COR-L47 (cell line): ENCODE measurements around the gene HMSD.

Source experiments
- DNase-seq: peaks from one replicate; lab custom pipeline; 2025; lab: John Stamatoyannopoulos, UW

The HMSD gene

DNA sequence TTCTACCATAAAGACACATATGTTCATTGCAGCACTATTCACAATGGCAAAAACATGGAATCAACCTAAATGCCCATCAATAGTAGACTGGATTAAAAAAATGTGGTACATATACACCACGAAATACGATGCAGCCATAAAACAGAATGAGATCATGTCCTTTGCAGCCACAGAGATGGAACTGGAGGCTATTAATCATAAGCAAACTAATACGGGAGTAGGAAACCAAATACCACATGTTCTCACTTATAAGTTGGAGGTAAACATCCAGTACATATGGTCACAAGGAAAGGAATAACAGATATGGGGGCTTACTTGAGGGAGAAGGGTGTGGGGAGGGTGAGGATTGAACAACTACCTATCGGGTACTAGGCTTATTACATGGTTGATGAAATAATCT is 7.7 kb downstream of the HMSD start:
- DNase-seq, result no peak

- no peak for DNase-seq
These were observed 11.8 kb downstream of the HMSD start for GRCh38 chr18:63960891-63961290.

DNA sequence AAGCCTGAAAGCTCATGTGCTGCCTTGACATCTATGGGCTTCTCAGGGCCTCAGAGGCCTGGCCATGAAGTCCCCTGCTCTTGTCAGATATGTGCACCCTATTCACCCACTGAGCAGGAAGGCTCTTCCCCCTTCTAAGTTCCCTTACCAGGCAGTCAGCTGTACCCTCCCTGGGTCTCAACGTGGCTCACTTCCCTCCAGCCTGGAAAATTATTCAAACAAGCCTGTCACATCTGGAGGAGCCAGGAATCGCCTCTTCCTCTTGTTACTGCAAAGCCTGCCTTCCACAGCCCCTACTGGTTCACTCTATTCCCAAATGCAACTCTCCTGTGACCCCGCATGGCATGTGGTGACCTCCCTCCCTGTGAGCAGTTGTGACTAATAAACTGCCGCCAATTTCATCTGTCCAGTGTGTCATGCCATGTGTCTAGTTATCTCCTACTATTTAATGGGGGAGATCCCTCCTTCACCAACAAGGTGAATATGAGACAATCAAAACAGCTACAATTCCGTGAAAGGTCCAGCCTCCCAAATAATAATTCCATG is 12.4 kb downstream of the HMSD start:
- no peak for DNase-seq

DNA sequence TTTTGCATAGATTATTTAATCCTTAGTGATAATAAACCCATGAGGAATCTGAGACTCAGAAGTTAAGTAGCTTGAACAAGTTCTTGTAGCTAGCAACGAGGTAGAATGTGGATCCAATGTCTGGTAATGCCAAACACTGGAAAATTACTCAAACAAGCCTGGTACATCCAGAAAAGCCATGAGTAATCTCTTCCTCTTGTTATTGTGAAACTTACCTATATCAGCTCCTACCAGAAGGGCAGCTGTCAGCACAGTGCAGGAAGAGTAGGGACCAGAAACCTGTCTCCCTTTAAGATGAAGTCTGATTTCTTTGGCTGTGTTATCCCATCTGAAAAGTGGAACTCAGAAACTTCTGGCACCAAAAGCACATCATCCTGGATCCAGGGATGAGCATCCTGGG is 13.0 kb downstream of the HMSD start:
- no peak for DNase-seq

GRCh38 chr18:63963615-63964256 is 14.6 kb downstream of the HMSD start:
- peak; percentile 57 for DNase-seq

GRCh38 chr18:63964908-63965307 is 15.8 kb downstream of the HMSD start:
- DNase-seq, result no peak

GRCh38 chr18:63965716-63966330 is 16.7 kb downstream of the HMSD start:
- DNase-seq, result no peak

DNA sequence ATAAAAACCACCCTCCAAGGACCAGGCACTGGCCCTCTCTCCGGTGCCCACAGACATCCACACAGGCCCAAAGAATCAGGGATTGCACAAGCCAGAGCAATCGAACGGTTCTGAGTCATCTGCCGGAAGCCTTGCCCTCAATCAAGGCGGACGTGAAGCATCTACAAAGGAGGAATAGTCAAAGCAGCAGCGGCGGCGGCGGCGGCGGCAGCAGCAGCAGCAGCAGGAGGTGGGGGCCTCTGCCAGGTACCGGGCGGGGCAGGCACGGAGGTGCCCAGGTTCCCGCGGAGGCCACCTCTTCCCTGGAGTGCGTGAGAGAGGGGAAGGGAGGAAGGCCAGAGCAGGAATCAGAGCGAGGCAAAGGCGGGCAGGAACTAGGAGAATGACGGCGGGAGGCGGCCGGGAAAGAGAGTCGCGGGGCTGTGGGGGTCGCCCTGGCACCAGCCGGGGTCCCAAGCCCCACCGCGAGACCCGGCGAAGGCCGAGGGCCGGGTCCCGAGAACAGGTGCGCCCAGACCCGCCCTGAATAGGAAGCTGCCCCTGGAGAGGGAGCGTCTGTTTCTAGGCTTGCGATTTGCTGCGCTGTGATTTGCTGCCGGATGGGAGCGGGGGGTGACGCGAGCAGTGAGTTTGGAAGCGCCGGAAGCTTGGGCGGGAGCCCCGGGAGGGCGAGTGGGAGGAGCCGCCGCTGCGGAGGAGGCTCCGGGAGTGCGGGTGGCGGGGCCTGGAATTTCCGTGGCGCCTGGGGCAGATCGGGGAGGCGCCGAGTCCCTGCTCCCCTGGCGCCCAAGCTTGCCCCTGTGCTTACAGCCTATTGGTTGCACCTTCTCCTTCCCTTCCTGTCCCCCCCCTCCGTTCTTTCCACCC is 21.1 kb downstream of the HMSD start, which contains the start of gene SERPINB8:
TSS of gene SERPINB8 (plus strand) at position 140 of the 867 bp plus-strand sequence. CDS start 8,228 bp downstream, outside the sequence.
- DNase-seq, result peak; percentile 99

GRCh38 chr18:63970809-63971205 is 21.7 kb downstream of the HMSD start:
- DNase-seq, result peak; percentile 78

- peak; percentile 25 for DNase-seq
These were observed 22.4 kb downstream of the HMSD start for GRCh38 chr18:63971320-63972001.

DNA sequence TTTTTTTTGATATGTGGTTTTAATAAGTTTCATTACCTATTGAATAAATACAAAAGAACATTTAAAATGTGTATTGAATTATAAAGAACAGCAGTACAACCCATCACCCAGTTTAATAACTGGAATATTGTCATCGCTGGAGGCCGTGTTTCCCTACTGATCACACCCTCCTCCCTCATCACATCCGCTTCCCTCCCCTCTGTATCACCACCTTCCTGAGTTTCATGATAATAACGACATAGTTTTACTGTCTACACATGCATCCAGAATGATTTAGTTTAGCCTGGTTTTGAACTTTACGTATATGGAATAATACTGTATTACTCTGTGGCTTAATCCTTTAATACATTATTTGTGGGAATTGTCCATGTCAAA is 22.9 kb downstream of the HMSD start:
- DNase-seq, result no peak

GRCh38 chr18:63974991-63975390 is 25.9 kb downstream of the HMSD start:
- peak; percentile 19 for DNase-seq

- no peak for DNase-seq
These were observed 26.5 kb downstream of the HMSD start for GRCh38 chr18:63975628-63976027.

DNA sequence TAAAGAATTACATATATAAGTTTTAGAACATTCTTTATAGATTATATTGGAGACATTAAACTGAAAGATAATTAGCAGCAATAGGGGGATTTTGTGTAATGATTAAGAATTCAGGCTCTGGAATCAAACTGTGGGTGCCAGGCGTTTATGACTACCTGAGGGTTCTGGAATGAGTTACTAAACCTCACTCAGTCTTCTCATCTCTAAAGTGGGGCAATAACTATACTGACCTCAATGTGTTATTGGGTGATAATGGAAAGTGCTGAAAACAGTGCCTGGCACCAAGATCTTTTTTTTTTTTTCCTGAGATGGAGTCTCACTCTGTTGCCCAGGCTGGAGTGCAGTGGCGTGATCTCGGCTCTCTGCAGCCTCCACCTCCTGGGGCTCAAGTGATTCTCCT is 27.9 kb downstream of the HMSD start:
- no peak for DNase-seq

DNA sequence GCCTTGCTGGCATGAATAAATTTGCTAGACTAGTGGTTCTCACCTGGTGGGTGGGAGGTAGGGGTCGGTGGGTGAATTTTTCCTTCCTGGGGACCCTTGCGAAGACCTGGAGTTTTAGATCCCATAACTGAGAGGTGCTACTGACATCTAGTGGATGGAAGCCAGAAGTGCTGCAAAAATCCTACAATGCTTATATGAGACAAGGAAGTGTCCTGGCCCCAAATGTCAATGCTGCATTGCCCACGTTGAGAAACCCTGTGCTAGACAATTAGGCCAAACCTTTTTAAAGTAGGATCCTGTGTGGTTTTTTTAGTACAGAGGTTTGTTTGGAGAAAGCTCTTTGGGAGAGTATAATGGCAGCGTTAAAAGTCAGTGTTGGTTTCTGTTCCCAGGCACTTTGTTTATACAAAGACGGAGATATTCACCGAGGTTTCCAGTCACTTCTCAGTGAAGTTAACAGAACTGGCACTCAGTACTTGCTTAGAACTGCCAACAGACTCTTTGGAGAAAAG is 30.4 kb downstream of the HMSD start:
- peak; percentile 39 for DNase-seq

- no peak for DNase-seq
These were observed 30.9 kb downstream of the HMSD start for GRCh38 chr18:63980027-63980426.

GRCh38 chr18:63980896-63981460 is 31.9 kb downstream of the HMSD start:
- DNase-seq, result no peak

- no peak for DNase-seq
These were observed 32.6 kb downstream of the HMSD start for GRCh38 chr18:63981719-63982118.

- no peak for DNase-seq
These were observed 33.3 kb downstream of the HMSD start for GRCh38 chr18:63982361-63982760.

DNA sequence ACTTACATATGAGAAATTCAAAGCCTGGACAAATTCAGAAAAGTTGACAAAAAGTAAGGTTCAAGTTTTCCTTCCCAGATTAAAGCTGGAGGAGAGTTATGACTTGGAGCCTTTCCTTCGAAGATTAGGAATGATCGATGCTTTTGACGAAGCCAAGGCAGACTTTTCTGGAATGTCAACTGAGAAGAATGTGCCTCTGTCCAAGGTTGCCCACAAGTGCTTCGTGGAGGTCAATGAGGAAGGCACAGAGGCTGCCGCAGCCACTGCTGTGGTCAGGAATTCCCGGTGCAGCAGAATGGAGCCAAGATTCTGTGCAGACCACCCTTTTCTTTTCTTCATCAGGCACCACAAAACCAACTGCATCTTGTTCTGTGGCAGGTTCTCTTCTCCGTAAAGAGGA is 37.8 kb downstream of the HMSD start:
- DNase-seq, result no peak

- DNase-seq, result no peak
These were observed 38.6 kb downstream of the HMSD start for GRCh38 chr18:63987743-63988142.

DNA sequence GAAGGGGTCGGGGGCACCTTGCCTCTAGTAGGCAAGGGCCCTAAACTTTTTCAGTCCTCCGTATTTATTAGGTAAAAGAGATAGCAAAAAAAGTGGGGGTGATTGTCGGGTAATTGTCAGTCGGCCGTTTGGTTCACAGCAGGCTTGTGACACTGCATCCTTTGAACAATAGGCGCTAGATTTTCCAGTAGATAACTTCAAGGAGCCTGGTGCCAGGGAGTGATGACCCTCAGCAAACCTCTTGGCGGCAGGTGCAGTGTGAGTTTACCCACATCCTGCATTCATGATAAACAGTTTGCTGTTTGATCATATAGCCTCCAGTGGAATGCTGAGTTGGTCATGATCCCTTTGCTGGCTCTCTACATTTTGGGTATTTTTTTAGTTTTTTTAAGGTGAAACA is 43.6 kb downstream of the HMSD start:
- DNase-seq, result no peak
